GM23248 (cell line): Measurements from ENCODE around the gene SLC22A14.

Experiments
- EZH2 ChIP-seq: fragments of 200-600 bp; sonication (generic); IDR thresholded peaks from 2 replicates; pipeline ENCODE4 v1.6.1; 2018; ENCODE audit warnings: antibody characterized with exemption, mild to moderate bottlenecking; ENCODE audit not compliant: insufficient read depth, poor library complexity, severe bottlenecking
- EZH2phosphoT487 ChIP-seq: fragments of 200-600 bp; sonication (generic); IDR thresholded peaks from 2 replicates; pipeline ENCODE4 v1.6.1; 2018; ENCODE audit warnings: antibody characterized with exemption, moderate library complexity, mild to moderate bottlenecking, low read depth; ENCODE audit not compliant: insufficient read depth

DNA sequence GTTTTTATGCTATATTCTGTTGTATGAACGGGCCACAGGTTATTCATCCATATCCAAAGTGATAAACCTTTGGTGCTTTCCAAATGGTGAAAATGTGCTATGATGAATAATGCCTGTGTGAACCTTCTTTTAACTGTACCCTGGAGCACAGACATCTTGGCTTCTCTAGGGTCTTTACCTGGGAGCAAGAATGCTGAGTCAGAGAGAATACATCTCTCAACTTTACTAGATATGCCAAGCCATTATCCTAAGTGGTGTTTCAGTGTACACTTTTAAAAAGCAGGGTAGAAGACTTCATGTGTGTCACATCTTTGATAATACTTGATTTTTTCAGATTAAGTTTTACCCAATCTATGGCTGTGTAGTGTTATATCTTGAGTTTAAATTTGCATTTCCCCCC is 41.0 kb downstream of the SLC22A14 start:
- TF ChIP-seq EZH2: no peak
- no peak for TF ChIP-seq EZH2phosphoT487
